ENCODE data around the gene CNPY4. TPM values are rescaled to one million over a fixed set of nuclear protein-coding genes. Genes with fewer than 3 reads are reported as not detected.

Gene CNPY4
- total RNA-seq: 10 to 100 TPM; 15.0 to 21.6 TPM

GRCh38 chr7:100119072-100119969 is at the start of gene CNPY4, which contains the start of gene TAF6:
Gene CNPY4, plus strand, starts transcription at chr7:100119634. Its CDS starts 111 bp downstream, at chr7:100119745.
Gene TAF6, minus strand, starts transcription at chr7:100119358. Its CDS starts 5,149 bp downstream, at chr7:100114209.
- Mint-ChIP-seq H3K27ac (peak within 1 kb of the TSS; percentile 100), H3K27me3 (no peaks in the 10 kb centered on the region), H3K4me3 (peak within 1 kb of the TSS; percentile 92), H3K9me3 (no peaks in the 10 kb centered on the region), H3K4me1 (peaks cover 5% of the 10 kb centered on the region), H3K36me3 (ENCODE audit: low read depth) (peaks cover 28% of the 10 kb centered on the region)
- ATAC-seq (replicated peaks): peak; percentile 85

GRCh38 chr7:100069991-100070390 is 49.4 kb upstream of the CNPY4 start:
- ATAC-seq (replicated peaks): no peak
- Mint-ChIP-seq H3K9me3 (peaks cover 18% of the 10 kb centered on the region), H3K36me3 (ENCODE audit: low read depth) (peaks cover 64% of the 10 kb centered on the region), H3K27me3 (no peaks in the 10 kb centered on the region), H3K4me3 (no peak overlapping the region), H3K4me1 (peaks cover 5% of the 10 kb centered on the region), H3K27ac (no peak overlapping the region)

GRCh38 chr7:100071018-100071723 is 48.3 kb upstream of the CNPY4 start:
- no peak overlapping the region for H3K4me3 Mint-ChIP-seq
- H3K4me1 Mint-ChIP-seq: peaks cover 5% of the 10 kb centered on the region
- peaks cover 18% of the 10 kb centered on the region for H3K9me3 Mint-ChIP-seq
- no peak for ATAC-seq (replicated peaks)
- H3K27me3 Mint-ChIP-seq: no peaks in the 10 kb centered on the region
- H3K27ac Mint-ChIP-seq: no peak overlapping the region
- peaks cover 76% of the 10 kb centered on the region for H3K36me3 Mint-ChIP-seq (ENCODE audit: low read depth)

- Mint-ChIP-seq H3K4me1 (peaks cover 5% of the 10 kb centered on the region), H3K27ac (no peak overlapping the region), H3K27me3 (no peaks in the 10 kb centered on the region), H3K36me3 (ENCODE audit: low read depth) (peaks cover 87% of the 10 kb centered on the region), H3K9me3 (peaks cover 18% of the 10 kb centered on the region), H3K4me3 (no peak overlapping the region)
- no peak for ATAC-seq (replicated peaks)
These were observed 47.0 kb upstream of the CNPY4 start for GRCh38 chr7:100072462-100072861.

GRCh38 chr7:100074841-100075240 is 44.6 kb upstream of the CNPY4 start:
- Mint-ChIP-seq H3K9me3 (peaks cover 18% of the 10 kb centered on the region), H3K27me3 (no peaks in the 10 kb centered on the region), H3K27ac (no peak overlapping the region), H3K4me3 (no peak overlapping the region), H3K4me1 (peaks cover 14% of the 10 kb centered on the region), H3K36me3 (ENCODE audit: low read depth) (peaks cover 96% of the 10 kb centered on the region)
- ATAC-seq (replicated peaks): no peak

- peaks cover 14% of the 10 kb centered on the region for H3K4me1 Mint-ChIP-seq
- H3K4me3 Mint-ChIP-seq: no peak overlapping the region
- H3K27me3 Mint-ChIP-seq: no peaks in the 10 kb centered on the region
- H3K36me3 Mint-ChIP-seq (ENCODE audit: low read depth): peaks cover 90% of the 10 kb centered on the region
- ATAC-seq (replicated peaks): no peak
- H3K9me3 Mint-ChIP-seq: peaks cover 18% of the 10 kb centered on the region
- H3K27ac Mint-ChIP-seq: no peak overlapping the region
These were observed 44.0 kb upstream of the CNPY4 start for GRCh38 chr7:100075418-100075817.

- H3K4me1 Mint-ChIP-seq: peaks cover 16% of the 10 kb centered on the region
- no peak for ATAC-seq (replicated peaks)
- H3K27me3 Mint-ChIP-seq: no peaks in the 10 kb centered on the region
- H3K27ac Mint-ChIP-seq: no peak overlapping the region
- peaks cover 78% of the 10 kb centered on the region for H3K36me3 Mint-ChIP-seq (ENCODE audit: low read depth)
- H3K4me3 Mint-ChIP-seq: no peak overlapping the region
- H3K9me3 Mint-ChIP-seq: peaks cover 3% of the 10 kb centered on the region
These were observed 42.2 kb upstream of the CNPY4 start for GRCh38 chr7:100077205-100077604.

- H3K36me3 Mint-ChIP-seq (ENCODE audit: low read depth): peaks cover 59% of the 10 kb centered on the region
- no peak overlapping the region for H3K27ac Mint-ChIP-seq
- H3K9me3 Mint-ChIP-seq: no peaks in the 10 kb centered on the region
- H3K4me1 Mint-ChIP-seq: peaks cover 19% of the 10 kb centered on the region
- H3K27me3 Mint-ChIP-seq: no peaks in the 10 kb centered on the region
- no peak for ATAC-seq (replicated peaks)
- no peak overlapping the region for H3K4me3 Mint-ChIP-seq
These were observed 40.3 kb upstream of the CNPY4 start for GRCh38 chr7:100079024-100079560.

- no peak for ATAC-seq (replicated peaks)
- Mint-ChIP-seq H3K4me3 (peak overlapping the region; percentile 89), H3K27me3 (no peaks in the 10 kb centered on the region), H3K9me3 (no peaks in the 10 kb centered on the region), H3K27ac (peak overlapping the region; percentile 92), H3K36me3 (ENCODE audit: low read depth) (peaks cover 39% of the 10 kb centered on the region), H3K4me1 (peaks cover 19% of the 10 kb centered on the region)
These were observed 38.4 kb upstream of the CNPY4 start for GRCh38 chr7:100080907-100081534.

- Mint-ChIP-seq H3K4me3 (peak within 1 kb of the TSS; percentile 89), H3K36me3 (ENCODE audit: low read depth) (peaks cover 33% of the 10 kb centered on the region), H3K4me1 (peaks cover 19% of the 10 kb centered on the region), H3K27me3 (no peaks in the 10 kb centered on the region), H3K27ac (peak within 1 kb of the TSS; percentile 92), H3K9me3 (no peaks in the 10 kb centered on the region)
- ATAC-seq (replicated peaks): peak; percentile 89
These were observed 37.8 kb upstream of the CNPY4 start, which contains the start of gene ZNF3 for GRCh38 chr7:100081535-100082102. Gene ZNF3, minus strand, starts transcription at chr7:100081723. Its CDS starts 4,366 bp downstream, at chr7:100077357.

GRCh38 chr7:100082978-100083377 is 36.5 kb upstream of the CNPY4 start:
- no peaks in the 10 kb centered on the region for H3K9me3 Mint-ChIP-seq
- ATAC-seq (replicated peaks): no peak
- H3K4me1 Mint-ChIP-seq: peaks cover 19% of the 10 kb centered on the region
- peaks cover 24% of the 10 kb centered on the region for H3K36me3 Mint-ChIP-seq (ENCODE audit: low read depth)
- H3K27ac Mint-ChIP-seq: peak overlapping the region; percentile 92
- no peaks in the 10 kb centered on the region for H3K27me3 Mint-ChIP-seq
- H3K4me3 Mint-ChIP-seq: peak overlapping the region; percentile 89

- Mint-ChIP-seq H3K4me1 (peaks cover 21% of the 10 kb centered on the region), H3K4me3 (no peak overlapping the region), H3K9me3 (no peaks in the 10 kb centered on the region), H3K27me3 (no peaks in the 10 kb centered on the region), H3K36me3 (ENCODE audit: low read depth) (peaks cover 24% of the 10 kb centered on the region), H3K27ac (no peak overlapping the region)
- no peak for ATAC-seq (replicated peaks)
These were observed 33.9 kb upstream of the CNPY4 start for GRCh38 chr7:100085515-100085914.

GRCh38 chr7:100087055-100087750 is 32.2 kb upstream of the CNPY4 start:
- Mint-ChIP-seq H3K9me3 (no peaks in the 10 kb centered on the region), H3K36me3 (ENCODE audit: low read depth) (peaks cover 35% of the 10 kb centered on the region), H3K27me3 (no peaks in the 10 kb centered on the region), H3K27ac (no peak overlapping the region), H3K4me3 (peak overlapping the region; percentile 19), H3K4me1 (peaks cover 21% of the 10 kb centered on the region)
- ATAC-seq (replicated peaks): no peak

Measured in activated T-helper 17 cell treated with anti-CD3 and anti-CD28 coated beads, Interleukin-2, amount 50 U/mL, for 72 hours (primary cell).